ENCODE data around the gene MOV10.
"Not testable (repeated sequence)": the region's sequence is repeated elsewhere in the genome, so short reads cannot be mapped to it uniquely, and the experiment has no call there.

The MOV10 gene, protein sequence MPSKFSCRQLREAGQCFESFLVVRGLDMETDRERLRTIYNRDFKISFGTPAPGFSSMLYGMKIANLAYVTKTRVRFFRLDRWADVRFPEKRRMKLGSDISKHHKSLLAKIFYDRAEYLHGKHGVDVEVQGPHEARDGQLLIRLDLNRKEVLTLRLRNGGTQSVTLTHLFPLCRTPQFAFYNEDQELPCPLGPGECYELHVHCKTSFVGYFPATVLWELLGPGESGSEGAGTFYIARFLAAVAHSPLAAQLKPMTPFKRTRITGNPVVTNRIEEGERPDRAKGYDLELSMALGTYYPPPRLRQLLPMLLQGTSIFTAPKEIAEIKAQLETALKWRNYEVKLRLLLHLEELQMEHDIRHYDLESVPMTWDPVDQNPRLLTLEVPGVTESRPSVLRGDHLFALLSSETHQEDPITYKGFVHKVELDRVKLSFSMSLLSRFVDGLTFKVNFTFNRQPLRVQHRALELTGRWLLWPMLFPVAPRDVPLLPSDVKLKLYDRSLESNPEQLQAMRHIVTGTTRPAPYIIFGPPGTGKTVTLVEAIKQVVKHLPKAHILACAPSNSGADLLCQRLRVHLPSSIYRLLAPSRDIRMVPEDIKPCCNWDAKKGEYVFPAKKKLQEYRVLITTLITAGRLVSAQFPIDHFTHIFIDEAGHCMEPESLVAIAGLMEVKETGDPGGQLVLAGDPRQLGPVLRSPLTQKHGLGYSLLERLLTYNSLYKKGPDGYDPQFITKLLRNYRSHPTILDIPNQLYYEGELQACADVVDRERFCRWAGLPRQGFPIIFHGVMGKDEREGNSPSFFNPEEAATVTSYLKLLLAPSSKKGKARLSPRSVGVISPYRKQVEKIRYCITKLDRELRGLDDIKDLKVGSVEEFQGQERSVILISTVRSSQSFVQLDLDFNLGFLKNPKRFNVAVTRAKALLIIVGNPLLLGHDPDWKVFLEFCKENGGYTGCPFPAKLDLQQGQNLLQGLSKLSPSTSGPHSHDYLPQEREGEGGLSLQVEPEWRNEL

DNA sequence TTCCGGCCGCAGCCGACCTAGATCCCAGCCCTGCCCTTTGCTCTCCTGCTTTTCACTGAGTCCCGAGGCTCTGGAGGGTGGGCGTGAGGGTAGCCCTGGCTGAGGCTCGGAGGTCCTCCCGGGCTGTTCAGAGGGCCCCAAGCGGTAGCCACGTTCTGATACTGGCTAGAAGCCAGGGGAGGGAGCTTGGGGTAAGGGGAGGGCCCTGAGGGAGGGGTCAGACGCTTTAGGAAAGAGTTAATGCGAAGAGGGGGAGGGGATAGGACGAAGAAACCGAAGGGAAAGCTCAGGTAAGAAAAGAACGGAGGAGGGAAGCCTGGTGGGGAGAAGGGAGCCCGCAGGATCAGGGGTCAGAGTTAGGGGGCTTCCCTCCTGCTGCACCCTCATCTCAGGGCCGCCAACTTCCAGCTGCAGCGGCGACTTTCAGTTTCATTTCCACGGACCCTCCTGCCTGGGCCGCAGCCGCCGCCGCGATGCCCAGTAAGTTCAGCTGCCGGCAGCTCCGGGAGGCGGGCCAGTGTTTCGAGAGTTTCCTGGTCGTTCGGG is at the start of gene MOV10:
TSS of gene MOV10 (plus strand) at position 220 of the 546 bp plus-strand sequence. CDS start at position 474, 254 bp downstream.
- peak; percentile 69 for DNase-seq (ENCODE audit: low spot score)

DNA sequence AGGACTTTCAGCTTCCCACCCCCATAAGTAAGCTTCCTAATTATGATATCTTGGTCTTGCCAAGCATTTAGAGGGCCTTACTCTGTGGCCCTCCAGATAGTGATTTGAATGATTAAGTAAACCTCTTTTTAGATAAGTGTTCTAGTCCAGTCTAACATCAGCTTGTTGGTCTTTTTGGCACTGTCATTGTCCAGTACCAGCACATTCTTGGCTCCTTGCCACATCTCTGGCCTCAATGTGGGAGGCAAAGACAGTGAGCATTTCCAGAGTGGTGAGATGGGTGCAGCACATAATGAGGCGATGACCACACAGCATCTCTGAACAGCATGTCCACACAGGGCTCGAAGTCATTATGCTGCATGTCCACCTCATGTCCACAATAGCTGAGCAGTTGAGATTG is 48.8 kb upstream of the MOV10 start:
- no peak for DNase-seq (ENCODE audit: low spot score)

DNA sequence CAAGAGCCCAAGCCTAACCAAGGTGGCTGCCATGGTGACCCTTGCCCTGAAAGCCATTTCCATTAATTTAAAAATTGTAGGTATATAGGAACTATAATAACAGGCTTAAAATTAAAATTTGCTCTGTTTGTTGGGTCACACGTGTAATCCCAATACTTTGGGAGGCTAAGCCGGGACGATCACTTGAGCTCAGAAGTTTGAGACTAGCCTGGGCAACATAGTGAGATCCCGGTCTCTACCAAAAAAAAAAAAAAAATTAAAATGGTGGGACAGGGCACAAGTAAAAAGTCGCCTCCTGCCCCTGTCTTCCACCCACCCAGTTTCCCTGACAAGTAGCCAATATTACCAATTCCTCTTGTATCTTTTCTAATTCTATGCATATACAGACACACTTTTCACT is 48.3 kb upstream of the MOV10 start:
- no peak for DNase-seq (ENCODE audit: low spot score)

DNA sequence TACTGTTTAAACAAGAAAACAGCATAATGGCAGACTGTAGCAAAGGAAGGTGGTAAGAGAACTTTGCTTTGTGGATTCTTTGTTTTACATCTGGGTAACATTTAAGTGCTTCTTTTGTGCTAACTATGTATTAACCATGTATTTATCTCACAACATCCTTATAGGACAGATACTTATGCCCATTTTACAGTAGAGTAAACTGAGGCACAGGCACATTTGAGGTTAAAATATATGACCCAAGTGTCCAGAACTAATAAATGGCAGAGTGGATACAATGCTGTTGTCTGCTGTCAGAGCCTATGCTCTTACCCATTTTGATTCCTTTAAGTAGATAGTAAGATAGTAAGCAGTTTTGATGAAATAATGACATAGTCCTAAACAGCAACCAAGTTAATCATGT is 47.6 kb upstream of the MOV10 start:
- no peak for DNase-seq (ENCODE audit: low spot score)

DNA sequence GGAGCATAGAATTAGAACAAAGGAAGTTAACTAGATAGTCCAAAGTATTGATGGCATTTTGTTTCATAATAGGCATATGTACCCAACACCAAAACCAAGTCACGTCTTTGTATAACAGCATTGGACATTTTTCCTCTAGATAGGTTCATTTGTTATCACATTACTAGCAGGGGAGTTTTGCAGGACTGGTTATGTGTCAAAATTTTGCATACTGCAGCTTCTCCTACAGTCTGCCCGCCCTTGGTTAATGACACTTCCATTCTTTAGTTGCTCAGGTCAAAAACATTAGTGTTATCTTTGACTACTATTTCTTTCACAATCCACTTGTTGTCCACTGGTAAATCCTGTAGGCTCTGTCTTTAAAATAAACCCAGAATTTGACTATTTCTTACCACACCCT is 45.9 kb upstream of the MOV10 start:
- no peak for DNase-seq (ENCODE audit: low spot score)

DNA sequence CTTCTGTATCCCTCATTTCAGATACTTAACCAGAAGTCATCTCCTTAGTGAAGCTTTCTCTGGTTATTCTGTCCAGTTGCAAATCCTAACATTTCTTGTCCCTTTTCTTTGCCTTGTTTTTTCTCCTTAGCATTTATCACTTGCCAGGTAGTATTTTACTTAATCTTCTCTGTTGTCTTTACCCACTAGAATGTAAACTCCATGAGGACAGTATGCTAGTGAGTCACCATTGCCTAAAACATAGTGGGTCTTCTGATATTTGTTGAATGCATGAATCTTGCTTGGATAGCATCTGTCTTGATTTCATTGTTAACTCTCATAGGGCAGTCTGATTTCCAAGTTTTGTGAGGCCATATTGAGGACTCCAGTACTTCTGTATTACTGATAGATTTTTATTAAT is 45.2 kb upstream of the MOV10 start:
- no peak for DNase-seq (ENCODE audit: low spot score)

DNA sequence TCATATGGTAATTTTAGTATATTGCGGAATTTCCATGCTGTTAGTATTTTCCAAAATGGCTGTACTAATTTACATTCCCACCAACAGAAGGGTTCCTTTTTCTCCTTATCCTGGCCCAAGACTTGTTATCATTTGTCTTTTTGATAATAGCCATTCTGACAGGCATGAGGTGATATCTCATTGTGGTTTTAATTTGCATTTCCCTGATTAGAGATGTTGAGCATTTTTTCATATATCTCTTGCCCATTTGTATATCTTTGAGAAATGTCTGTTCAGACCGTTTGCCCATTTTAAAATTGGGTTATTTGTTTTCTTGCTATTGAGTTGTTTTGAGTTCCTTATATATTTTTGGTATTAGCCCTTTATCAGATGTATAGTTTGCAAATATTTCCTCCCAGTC is 40.8 kb upstream of the MOV10 start:
- no peak for DNase-seq (ENCODE audit: low spot score)

DNA sequence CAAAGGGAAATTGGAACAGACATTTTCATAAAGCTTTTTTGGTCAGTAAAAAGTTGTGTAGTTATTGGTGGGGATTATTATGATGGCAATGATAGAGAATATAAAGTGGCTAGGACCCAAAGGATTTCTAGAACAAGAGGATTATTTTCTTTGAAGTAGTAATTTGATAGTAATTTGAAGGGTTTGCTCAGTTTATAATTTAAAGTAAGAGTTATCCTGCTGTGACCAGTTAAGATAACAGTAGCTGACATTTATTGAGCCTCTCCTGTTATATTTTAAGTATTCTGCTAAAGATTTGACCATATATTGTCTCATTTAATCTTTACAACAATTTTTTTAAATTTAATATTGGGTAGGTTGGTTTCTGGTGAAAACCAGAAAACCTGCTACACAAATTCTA is 40.1 kb upstream of the MOV10 start:
- DNase-seq (ENCODE audit: low spot score), result no peak

DNA sequence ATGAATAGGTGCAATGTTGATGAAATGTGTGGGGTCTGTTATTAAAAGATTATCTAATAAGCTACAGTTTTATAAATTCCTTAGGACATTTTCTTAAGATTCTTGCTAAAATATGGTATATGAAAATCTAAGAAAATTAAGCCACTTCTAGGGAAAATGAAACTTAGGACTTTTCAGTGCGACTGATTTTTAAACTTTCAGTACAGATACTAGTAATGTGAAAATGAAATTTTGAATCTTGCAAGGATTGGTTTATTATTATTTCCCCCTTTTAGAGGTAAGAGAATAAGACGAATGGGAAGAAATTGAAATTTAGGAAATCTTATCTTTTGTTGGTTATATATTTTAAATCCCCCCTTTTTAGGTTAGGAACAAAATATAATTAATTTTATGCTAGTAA is 38.4 kb upstream of the MOV10 start:
- DNase-seq (ENCODE audit: low spot score), result no peak

DNA sequence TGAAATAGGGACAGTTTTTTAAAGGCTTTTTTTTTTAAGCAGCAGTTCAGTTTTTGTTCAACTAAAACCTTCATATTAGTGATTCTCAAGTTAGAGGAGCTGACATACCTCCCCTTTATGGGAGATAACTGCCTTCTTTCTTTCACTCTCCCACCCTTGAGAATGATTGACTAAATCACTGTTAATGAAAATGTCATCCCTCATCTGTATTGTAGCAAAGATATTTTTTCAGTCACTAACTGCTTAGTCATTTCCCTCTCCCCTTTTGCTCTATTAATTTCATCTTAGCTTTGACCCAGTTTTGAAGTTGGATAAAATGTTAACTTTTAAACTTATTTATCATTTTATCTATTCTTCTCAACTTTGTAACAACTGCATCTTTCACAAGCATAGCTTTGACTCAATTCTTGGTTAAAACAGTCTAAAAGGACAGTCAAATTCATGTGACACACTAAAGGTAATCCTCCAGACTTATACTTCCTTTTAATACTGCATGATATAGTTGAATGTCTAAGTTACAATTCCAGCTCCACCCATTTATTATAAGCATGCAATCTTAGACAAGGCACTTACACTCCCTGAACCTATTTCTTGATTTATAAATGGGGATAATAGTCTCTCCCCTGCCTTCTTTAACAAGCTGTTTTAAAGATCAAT is 37.7 kb upstream of the MOV10 start:
- DNase-seq (ENCODE audit: low spot score), result no peak

DNA sequence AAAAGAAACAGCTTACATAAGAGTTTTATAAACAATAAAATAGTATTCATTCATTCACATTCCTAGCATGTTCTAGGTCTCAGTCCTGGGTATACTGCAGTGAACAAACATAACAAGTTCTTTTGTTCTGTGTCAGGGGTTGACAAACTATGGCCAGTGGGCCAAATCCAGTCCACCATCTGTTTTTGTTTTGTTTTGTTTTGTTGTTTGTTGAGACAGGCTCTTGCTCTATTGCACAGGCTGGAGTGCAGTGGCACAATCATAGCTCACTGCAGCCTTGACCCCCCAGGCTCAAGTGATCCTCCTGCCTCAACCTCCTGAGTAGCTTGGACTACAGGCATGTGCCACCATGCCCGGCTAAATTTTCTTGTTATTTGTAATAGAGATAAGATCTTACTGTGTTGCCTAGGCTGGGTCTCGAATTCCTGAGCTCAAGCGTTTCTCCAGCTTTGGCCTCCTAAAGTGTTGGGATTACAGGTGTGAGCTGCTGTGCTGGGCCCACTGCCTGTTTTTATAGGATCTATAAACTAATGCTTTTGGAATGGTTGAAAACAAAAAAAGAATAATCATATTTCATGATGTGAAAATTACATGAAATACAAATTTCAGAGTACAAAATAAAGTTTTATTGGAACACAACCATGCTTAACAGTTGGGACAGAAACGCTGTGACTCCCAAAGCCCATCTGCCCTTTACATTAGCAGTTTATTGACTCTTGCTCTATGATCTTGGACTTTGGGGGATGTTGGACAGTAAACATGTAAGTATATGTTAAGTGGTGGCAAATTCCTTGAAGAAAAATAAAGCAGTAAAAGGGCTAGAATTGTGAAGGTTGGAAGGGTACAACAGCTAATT is 37.0 kb upstream of the MOV10 start:
- DNase-seq (ENCODE audit: low spot score), result no peak

DNA sequence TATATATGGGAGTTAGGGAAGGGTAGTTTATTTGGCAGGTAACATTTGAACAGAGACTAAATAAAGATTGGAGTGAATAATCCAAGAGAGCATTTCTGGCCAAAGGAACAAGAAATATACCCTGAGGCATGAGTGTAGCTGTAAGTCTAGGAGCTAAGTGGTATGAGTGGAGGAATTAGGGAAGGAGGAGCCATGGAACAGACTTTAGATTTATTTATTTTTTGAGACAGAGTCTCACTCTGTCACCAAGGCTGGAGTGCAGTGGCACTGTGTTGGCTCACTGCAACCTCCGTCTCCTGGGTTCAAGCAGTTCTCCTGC is 36.4 kb upstream of the MOV10 start:
- DNase-seq (ENCODE audit: low spot score), result no peak

DNA sequence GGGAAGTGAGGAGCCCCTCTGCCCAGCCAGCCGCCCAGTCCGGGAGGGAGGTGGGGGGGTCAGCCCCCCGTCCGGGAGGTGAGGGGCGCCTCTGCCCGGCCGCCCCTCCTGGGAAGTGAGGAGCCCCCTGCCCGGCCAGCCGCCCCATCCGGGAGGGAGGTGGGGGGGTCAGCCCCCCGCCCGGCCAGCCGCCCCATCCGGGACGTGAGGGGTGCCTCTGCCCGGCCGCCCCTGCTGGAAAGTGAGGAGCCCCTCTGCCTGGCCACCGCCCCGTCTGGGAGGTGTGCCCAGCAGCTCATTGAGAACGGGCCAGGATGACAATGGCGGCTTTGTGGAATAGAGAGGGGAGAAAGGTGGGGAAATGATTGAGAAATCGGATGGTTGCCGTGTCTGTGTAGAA is 34.0 kb upstream of the MOV10 start:
- DNase-seq (ENCODE audit: low spot score), result not testable (repeated sequence)

DNA sequence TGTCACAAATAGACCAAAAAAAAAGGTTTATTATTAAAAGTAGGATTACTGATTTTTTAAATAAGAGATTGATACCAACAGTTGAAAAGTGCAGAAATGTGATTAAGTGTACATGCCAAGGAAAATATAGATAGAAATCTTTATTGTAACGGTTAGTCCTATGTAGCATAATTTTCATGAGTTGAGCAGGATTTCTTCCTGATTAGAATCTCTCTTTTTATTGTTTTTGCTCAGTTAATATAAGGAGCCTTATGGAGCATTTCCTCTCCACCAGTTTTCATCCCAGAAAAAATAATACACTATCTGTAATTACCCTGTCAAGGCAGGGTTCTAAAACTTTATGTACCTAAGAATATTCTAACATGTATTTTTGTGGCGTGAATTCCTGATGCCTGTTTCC is 31.4 kb upstream of the MOV10 start:
- no peak for DNase-seq (ENCODE audit: low spot score)

DNA sequence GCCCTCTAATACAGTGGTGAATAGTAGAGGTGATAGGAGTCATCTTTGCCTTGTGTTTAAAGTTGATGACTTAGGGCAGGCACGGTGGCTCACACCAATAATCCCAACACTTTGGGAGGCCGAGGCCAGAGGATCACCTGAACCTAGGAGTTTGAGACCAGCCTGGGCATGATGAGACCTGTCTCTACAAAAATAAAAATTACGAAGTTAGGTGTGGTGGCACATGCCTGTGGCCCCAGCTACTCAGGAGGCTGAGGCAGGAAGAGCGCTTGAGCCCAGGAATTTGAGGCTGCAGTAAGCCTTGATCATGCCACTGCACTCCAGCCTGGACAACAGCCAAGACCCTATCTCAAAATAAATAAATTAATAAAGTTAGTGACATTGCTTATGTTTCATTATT is 28.2 kb upstream of the MOV10 start:
- DNase-seq (ENCODE audit: low spot score), result no peak

DNA sequence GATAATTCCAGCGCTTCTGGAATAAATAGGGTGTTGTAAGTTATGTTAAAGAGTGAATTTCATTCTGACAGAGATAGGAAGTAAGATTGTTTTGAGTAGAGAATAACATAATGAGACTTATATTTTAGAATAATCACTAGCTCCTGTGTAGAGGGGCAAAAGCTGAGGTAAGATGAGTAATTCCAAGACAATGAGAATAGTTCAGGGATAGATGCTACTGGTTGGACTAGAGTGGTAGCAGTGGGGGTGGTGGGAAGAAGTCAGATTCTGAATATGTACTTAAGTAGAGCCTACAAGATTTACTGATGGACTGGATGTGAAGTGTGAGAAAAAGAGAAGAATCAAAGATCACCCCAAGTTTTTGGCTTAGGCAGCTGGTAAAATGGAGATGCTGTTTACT is 23.3 kb upstream of the MOV10 start:
- DNase-seq (ENCODE audit: low spot score), result no peak

DNA sequence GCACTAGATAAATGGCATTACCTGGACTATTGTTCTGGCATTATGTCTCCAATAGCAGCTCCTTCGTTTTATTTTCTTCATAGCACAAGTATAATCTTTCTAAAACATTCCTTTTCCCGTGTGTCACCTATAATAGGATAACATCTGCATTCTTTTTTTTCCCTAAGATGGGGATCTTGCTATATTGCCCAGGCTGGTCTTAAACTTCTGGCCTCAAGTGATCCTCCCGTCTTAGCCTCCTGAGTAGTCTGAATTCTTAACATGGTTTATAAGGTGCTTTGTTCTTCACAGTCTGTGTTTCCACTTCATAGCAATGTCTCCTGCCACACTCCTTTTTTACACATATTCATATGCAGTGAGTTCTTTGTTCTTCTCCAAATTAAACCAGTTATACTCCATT is 8.6 kb upstream of the MOV10 start:
- no peak for DNase-seq (ENCODE audit: low spot score)

DNA sequence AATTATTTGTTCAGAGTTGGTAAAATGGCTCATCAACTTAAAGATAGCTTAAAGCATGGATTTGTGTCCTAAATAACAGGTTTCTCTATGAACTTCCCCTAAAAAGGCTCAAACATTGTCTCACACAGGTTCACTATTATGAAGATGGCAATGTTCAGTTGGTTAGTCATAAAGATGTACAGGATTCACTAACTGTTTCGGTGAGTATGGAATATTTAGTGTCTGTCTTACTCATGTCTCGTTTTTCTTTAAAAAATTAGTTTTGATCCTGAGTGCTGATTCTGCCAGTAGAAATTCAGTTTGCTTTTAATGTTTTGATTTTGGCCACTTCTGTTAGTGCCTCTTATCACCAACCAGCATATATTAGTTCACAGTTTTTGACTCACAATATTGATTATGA is 7.5 kb upstream of the MOV10 start:
- no peak for DNase-seq (ENCODE audit: low spot score)

DNA sequence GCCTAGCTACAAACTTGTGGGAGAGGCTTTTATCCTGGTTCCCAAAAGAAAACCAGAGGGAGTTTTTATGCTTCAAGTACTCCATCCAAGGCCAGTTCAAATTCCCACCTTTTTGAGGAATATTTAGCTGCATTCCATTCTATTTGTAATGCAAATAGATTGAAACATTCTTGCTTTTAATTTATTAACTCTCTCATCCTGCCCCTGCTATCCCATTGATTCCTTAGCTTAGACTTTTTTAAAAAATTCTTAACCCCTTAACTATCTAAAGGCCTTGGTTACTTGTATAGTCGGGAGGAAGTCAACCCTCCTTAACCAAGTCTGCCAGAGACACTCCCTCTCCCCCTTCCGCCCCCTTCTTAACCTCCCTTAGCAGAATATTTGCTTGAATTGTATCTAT is 2.5 kb upstream of the MOV10 start:
- no peak for DNase-seq (ENCODE audit: low spot score)

DNA sequence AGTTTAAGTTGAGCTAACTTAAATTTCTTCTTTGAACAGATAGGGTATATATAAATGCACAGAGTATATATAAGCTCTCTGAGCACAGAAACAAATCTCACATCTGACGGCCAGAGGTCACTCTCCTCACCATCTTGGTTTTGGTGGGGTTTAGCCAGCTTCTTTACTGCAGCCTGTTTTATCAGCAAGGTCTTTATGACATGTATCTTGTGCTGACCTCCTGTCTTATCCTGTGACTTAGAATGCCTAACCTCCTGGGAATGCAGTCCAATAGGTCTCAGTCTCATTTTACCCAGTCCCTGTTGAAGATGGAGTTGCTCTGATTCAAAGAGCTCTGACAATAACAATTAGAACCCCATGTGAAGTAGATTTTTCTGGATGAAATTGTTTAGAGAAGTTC is 1.6 kb upstream of the MOV10 start:
- no peak for DNase-seq (ENCODE audit: low spot score)

DNA sequence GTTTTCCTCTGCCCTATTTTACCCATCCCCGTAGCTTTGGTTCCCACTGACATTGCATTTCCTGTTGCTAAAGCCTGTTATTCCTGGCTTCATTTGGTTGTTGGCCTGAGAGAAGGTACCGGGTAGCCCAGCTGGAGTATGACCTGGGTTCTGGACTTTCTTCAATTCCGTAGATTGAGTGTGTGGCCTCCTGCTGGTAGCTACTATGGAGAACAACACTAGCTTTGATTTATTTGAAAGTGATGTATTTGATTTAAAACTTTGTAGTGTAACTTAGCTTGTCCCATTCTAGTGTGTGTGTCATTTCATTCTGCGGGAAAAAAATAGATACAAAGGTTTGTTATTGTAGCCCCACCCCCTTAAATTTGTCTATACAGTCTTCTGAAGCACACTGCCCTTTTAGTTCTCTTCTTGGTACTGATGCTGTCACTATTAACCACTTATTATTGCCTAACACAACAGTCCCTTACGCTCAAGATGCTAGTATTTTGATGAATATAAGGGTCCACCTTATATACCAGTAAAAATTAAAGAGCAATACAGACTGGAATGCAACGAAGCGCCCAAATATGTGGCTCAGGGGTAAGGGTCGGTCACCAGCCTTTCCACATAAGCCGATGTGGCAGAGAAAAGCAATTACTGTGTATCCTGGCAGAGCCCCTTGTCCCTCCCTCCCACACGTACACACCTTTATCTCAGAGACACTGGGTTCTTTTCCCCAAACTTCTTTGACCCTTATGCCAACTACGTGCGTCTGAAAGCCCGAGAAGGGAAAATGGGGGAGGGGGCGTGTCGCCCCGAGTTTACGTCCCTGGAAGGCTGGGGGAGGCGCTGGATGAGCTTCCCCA is 643 bp upstream of the MOV10 start:
- DNase-seq (ENCODE audit: low spot score), result no peak

Data from HuH-7 (cell line).